ENCODE data around the gene GET4.

GET4 gene

GRCh38 chr7:888081-889024, 12.0 kb downstream of the GET4 start:
- no peak for DNase-seq

- DNase-seq = no peak
Measured at GRCh38 chr7:889025-889390, 12.7 kb downstream of the GET4 start.

- no peak for DNase-seq
Measured at GRCh38 chr7:889391-889790, 13.0 kb downstream of the GET4 start.

- no peak for DNase-seq
Measured at GRCh38 chr7:890868-891267, 14.5 kb downstream of the GET4 start.

GRCh38 chr7:891291-891690, 14.9 kb downstream of the GET4 start:
- no peak for DNase-seq

- no peak for DNase-seq
Measured at GRCh38 chr7:891805-892204, 15.5 kb downstream of the GET4 start.

- no peak for DNase-seq
Measured at GRCh38 chr7:892648-893593, 16.6 kb downstream of the GET4 start.

- DNase-seq = no peak
Measured at GRCh38 chr7:893686-894085, 17.3 kb downstream of the GET4 start.

- no peak for DNase-seq
Measured at GRCh38 chr7:894164-894867, 18.0 kb downstream of the GET4 start.

GRCh38 chr7:894927-895450, 18.6 kb downstream of the GET4 start:
- DNase-seq = no peak

GRCh38 chr7:895451-896052, 19.2 kb downstream of the GET4 start:
- DNase-seq = no peak

GRCh38 chr7:896346-897075, 20.2 kb downstream of the GET4 start:
- no peak for DNase-seq

GRCh38 chr7:897086-897485, 20.7 kb downstream of the GET4 start:
- no peak for DNase-seq

GRCh38 chr7:897771-898376, 21.5 kb downstream of the GET4 start:
- no peak for DNase-seq

GRCh38 chr7:898460-898854, 22.1 kb downstream of the GET4 start:
- DNase-seq = no peak

- DNase-seq = no peak
Measured at GRCh38 chr7:898855-899681, 22.7 kb downstream of the GET4 start.

- DNase-seq = no peak
Measured at GRCh38 chr7:899806-900205, 23.5 kb downstream of the GET4 start.

- DNase-seq = no peak
Measured at GRCh38 chr7:900331-901040, 24.1 kb downstream of the GET4 start.

- no peak for DNase-seq
Measured at GRCh38 chr7:901041-901387, 24.7 kb downstream of the GET4 start.
